ENCODE measurements around the gene CD93.

DNA sequence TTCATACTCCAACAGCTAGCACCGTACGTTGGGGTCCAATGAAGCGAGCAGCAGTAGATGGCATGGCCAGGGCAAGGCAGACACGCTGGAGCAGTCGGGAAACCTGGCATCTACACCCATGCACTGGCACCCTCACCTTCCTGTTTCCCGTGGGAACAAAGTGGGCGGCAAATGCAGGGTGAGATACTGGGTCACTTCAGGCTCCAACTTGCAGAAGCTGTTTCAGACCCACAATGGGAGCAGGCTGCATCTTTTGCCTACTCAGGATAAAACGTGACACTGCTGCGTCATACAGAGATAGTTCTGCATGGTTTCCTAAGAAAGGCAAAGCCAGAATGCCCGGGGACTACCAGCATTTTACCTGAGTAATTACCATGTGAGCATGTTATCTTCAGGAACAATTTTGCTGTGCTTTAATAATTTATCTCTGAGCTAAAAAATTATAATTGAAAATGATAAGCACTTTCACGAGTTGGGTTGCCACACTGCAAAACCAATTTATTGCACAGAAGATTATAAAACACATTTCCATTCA lies 10.9 kb upstream of the CD93 start:
- TF ChIP-seq, protein P1, sequence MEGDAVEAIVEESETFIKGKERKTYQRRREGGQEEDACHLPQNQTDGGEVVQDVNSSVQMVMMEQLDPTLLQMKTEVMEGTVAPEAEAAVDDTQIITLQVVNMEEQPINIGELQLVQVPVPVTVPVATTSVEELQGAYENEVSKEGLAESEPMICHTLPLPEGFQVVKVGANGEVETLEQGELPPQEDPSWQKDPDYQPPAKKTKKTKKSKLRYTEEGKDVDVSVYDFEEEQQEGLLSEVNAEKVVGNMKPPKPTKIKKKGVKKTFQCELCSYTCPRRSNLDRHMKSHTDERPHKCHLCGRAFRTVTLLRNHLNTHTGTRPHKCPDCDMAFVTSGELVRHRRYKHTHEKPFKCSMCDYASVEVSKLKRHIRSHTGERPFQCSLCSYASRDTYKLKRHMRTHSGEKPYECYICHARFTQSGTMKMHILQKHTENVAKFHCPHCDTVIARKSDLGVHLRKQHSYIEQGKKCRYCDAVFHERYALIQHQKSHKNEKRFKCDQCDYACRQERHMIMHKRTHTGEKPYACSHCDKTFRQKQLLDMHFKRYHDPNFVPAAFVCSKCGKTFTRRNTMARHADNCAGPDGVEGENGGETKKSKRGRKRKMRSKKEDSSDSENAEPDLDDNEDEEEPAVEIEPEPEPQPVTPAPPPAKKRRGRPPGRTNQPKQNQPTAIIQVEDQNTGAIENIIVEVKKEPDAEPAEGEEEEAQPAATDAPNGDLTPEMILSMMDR (IDR thresholded peaks at IDR 0.05) = no peak
- TF ChIP-seq EZH2 (IDR thresholded peaks at IDR 0.05) = no peak
